Ishikawa (cell line): ENCODE results near the gene CBY1.

Source experiments
- CEBPB ChIP-seq: IDR thresholded peaks from 2 replicates; pipeline ENCODE4 v1.6.1; 2012
- CREB1 ChIP-seq: IDR thresholded peaks from 2 replicates; pipeline ENCODE4 v1.6.1; 2012; ENCODE audit warnings: low read depth
- EGR1 ChIP-seq: IDR thresholded peaks from 2 replicates; pipeline ENCODE4 v1.6.1; 2012
- EP300 ChIP-seq: IDR thresholded peaks from 2 replicates; pipeline ENCODE4 v1.6.1; 2012; ENCODE audit warnings: borderline replicate concordance
- FOXM1 ChIP-seq: IDR thresholded peaks from 2 replicates; pipeline ENCODE4 v1.6.1; 2012; ENCODE audit warnings: low read depth, borderline replicate concordance
- MAX ChIP-seq: IDR thresholded peaks from 2 replicates; pipeline ENCODE4 v1.6.1; 2012
- NFIC ChIP-seq: IDR thresholded peaks from 2 replicates; pipeline ENCODE4 v1.6.1; 2012
- RAD21 ChIP-seq: IDR thresholded peaks from 2 replicates; pipeline ENCODE4 v1.6.1; 2012; ENCODE audit warnings: low read depth
- REST ChIP-seq: IDR thresholded peaks from 2 replicates; pipeline ENCODE4 v1.6.1; 2012; ENCODE audit warnings: low read depth, mild to moderate bottlenecking
- TAF1 ChIP-seq: IDR thresholded peaks from 2 replicates; pipeline ENCODE4 v1.6.1; 2012; ENCODE audit warnings: low read depth, mild to moderate bottlenecking
- TCF12 ChIP-seq: IDR thresholded peaks from 2 replicates; pipeline ENCODE4 v1.6.1; 2012; ENCODE audit warnings: low read depth
- TEAD4 ChIP-seq: IDR thresholded peaks from 2 replicates; pipeline ENCODE4 v1.6.1; 2012
- USF1 ChIP-seq: IDR thresholded peaks from 2 replicates; pipeline ENCODE4 v1.6.1; 2012
- YY1 ChIP-seq: IDR thresholded peaks from 2 replicates; pipeline ENCODE4 v1.6.1; 2012; ENCODE audit warnings: low read depth
- ZBTB7A ChIP-seq: IDR thresholded peaks from 2 replicates; pipeline ENCODE4 v1.6.1; 2012; ENCODE audit warnings: low read depth

Gene CBY1

GRCh38 chr22:38629108-38629507 is 27.3 kb upstream of the CBY1 start:
- TF ChIP-seq EP300: no peak
- TF ChIP-seq FOXM1: no peak
- no peak for TF ChIP-seq CEBPB
- TF ChIP-seq ZBTB7A: no peak
- no peak for TF ChIP-seq TAF1
- TF ChIP-seq TCF12: no peak
- TF ChIP-seq REST: no peak
- no peak for TF ChIP-seq RAD21
- no peak for TF ChIP-seq EGR1
- TF ChIP-seq MAX: no peak
- no peak for TF ChIP-seq CREB1
- no peak for TF ChIP-seq YY1
- TF ChIP-seq NFIC: no peak
- TF ChIP-seq USF1: no peak
- TF ChIP-seq TEAD4: no peak

- TF ChIP-seq FOXM1 (no peak), TEAD4 (no peak), RAD21 (no peak), TAF1 (no peak), YY1 (no peak), REST (no peak), NFIC (no peak), TCF12 (no peak), MAX (no peak), ZBTB7A (no peak), EGR1 (no peak), CREB1 (no peak), CEBPB (no peak), USF1 (no peak), EP300 (no peak)
These were observed 24.7 kb upstream of the CBY1 start for GRCh38 chr22:38631724-38632123.

GRCh38 chr22:38632528-38632927 is 23.9 kb upstream of the CBY1 start:
- TF ChIP-seq FOXM1 (no peak), YY1 (no peak), CREB1 (no peak), RAD21 (no peak), EGR1 (no peak), TEAD4 (no peak), TCF12 (no peak), TAF1 (no peak), USF1 (no peak), ZBTB7A (no peak), REST (no peak), MAX (no peak)

GRCh38 chr22:38638216-38638615 is 18.2 kb upstream of the CBY1 start:
- no peak for TF ChIP-seq EGR1
- no peak for TF ChIP-seq NFIC
- no peak for TF ChIP-seq ZBTB7A
- no peak for TF ChIP-seq TCF12

GRCh38 chr22:38638728-38639127 is 17.7 kb upstream of the CBY1 start:
- no peak for TF ChIP-seq CREB1
- no peak for TF ChIP-seq YY1
- no peak for TF ChIP-seq NFIC
- no peak for TF ChIP-seq TEAD4
- TF ChIP-seq TCF12: no peak
- no peak for TF ChIP-seq MAX
- no peak for TF ChIP-seq FOXM1
- no peak for TF ChIP-seq RAD21
